Measurements from ENCODE around the gene RHD.
"Not testable (repeated sequence)": the region's sequence is repeated elsewhere in the genome, so short reads cannot be mapped to it uniquely, and the experiment has no call there.

The RHD gene

DNA sequence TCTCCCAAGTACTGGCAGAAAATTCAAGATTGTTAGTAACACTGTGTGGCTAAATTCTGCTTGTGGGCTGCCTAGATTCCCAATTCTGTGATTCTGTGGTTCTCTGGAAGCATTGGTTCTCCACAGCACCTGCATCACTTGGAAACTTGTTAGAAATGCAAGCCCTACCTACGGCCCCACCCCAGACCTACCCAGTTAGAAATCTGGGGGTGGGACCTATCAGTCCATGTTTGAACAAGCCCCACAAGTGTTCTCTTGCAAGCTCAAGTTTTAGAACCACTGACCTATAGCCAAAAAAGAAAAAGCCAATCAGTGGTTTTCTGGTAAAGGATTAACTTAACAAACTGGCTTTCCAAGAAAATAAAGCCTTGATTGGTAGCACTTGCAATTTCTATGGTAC, 35.9 kb downstream of the RHD start:
- DNase-seq (ENCODE audit: low spot score) = not testable (repeated sequence)

DNA sequence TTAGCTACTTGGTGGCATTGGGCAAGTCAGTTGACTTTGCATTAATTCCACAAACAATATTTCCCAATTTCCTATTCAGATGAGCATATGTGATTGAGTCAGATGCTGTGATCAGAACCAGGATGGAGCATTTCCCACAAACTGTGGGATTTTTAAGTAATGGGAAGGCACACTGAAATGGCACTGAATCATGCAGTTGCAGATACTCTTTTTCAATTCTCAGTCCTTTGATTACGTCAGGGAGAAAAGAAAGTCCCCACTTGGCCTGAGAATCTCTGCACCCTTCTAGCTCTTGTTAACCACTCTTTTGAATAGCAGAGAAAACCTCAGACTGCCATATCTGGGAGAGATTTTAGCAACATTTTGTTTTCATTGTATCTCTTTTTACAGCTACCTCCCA, 36.8 kb downstream of the RHD start:
- DNase-seq (ENCODE audit: low spot score) = not testable (repeated sequence)

DNA sequence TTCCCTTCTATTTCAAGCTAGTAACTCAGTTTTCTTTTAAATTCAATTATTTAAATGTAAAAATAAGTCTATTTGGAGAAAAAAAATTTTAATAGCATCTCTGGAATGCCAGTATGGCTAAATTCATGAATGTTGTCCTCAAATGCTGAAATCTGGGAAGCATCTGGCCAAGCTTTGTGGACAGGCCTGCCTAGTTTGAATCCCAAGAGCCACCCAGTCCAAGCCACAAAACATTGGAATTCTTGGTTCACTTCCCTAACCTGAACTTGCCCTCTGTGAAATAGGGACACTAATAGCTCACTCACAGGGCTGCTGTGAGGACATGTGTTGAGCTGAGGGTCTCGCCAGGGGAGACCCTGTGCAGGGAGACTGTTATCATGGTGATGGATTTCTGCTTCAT, 37.2 kb downstream of the RHD start:
- not testable (repeated sequence) for DNase-seq (ENCODE audit: low spot score)

DNA sequence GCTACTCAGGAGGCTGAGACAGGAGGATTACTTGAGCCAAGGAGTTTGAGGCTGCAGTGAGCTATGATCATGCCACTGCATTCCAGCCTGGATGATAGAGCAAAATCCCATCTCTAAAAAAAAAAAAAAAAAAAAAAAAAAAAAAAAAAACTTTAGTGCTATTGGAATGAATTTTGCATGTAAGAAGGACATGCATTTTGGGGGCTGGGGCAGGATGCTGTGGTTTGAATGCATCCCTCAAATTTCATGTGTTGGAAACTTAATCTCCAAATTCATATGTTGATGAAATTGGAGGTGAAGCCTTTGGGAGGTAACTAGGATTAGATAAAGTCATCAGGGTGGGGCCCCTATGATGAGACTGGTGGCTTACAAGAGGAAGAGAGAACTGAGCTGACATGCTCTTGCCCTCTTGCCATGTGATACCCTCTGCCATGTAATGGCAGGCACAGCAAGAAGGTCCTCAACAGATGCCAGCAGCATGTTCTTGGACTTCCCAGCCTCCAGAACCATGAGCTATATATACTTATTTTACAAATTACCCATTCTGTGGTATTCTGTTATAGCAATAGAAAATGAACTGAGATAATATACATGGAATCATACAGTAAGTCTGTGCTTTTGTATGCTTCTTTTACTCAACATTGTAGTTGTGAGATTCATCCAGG, 40.6 kb downstream of the RHD start:
- DNase-seq (ENCODE audit: low spot score) = not testable (repeated sequence)

DNA sequence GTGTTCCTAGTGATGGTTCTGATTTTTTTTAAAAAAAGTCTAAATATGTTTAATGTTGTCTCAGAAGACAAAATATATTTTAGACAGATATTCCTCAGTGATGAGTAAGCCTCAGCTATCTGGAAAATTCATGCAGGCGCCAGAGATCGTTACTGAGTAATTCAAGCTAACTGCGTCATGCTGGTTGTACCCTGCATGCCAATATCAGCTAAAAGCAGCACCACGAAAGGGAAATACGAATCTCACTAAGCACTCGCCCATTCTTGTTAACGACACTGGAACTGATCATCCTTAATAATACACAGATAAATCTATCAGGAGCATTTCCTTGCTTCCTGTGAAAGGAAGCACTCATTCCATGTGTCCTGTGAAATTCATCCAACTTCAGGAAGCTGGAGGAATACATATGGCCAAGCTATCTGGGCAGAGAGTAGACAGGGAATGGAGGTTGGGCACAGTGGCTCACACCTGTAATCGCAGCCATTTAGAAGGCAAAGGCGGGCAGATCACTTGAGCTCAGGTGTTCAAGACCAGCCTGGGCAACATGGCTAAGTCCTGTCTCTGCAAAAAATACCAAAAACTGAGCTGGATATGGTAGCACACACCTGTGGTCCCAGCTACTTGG, 48.1 kb downstream of the RHD start:
- DNase-seq (ENCODE audit: low spot score) = not testable (repeated sequence)

DNA sequence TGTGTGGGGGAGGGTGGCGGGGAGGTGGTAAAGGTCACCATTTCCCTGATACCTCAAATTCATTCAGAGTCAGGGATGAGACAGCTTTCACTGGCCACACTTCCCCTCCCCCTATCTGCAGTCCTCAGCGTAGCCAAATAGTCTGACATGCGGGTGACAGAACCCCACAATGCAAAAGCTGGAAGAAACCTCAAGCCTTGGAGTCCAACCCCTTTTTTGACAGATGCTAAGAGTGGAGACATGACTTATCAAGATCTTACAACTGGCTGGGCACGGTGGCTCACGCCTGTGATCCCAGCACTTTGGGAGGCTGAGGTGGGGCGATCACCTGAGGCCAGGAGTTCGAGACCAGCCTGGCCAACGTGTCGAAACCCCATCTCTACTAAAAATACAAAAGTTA, 49.8 kb downstream of the RHD start:
- DNase-seq (ENCODE audit: low spot score) = not testable (repeated sequence)

DNA sequence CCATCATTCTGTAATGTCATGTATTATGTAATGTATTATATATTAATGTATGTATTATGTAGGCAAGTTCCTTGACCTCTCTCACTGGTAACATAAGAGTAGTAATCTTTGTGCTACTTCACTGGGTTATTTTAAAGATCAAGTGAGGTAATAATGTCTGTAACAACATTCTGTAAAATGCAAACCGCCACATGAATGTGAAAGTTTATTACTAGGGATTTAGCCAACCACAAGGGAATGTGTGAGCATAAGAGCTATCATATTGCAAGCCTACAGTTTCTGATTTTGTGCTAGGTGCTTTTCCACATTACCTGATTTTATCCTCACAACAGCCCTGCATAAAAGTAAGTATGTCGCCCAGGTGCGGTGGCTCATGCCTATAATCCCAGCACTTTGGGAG, 52.1 kb downstream of the RHD start:
- DNase-seq (ENCODE audit: low spot score) = not testable (repeated sequence)

DNA sequence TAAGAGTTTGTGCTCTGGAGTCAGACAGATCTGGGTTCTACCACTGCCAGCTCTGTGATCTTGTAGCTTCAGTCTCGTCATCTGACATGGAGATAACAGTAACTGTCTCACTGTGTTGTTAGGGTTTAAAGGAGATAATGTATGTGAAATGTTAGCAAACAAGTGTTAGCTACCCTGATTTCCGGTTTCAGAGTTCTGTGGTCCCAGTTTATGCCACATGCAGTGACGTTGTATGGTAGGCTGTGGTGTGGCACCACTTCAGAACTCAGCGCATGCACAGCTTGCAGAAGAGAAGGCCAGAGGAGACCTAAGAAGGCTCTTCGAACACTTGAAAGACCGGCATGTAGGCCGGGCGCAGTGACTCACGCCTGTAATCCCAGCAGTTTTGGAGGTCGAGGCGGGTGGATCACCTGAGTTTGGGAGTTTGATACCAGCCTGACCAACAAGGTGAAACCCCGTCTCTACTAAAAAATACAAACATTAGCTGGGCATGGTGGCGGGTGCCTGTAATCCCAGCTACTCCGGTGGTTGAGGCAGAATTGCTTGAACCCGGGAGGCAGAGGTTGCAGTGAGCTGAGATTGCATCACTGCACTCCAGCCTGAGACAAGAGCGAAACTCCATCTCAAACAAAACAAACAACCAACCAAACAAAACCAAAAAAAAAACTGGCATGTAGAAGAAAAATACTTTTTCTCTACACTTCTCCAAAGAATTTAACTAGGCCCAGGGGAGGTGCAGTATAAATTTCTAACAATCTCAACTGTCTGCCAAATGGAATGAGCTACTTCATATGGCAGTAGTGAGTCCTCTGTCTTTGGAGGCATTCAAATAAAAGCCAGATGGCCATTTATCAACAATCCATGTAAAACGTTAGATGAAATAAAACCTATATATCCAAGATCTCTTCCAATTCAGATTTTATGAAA, 55.8 kb downstream of the RHD start:
- not testable (repeated sequence) for DNase-seq (ENCODE audit: low spot score)

DNA sequence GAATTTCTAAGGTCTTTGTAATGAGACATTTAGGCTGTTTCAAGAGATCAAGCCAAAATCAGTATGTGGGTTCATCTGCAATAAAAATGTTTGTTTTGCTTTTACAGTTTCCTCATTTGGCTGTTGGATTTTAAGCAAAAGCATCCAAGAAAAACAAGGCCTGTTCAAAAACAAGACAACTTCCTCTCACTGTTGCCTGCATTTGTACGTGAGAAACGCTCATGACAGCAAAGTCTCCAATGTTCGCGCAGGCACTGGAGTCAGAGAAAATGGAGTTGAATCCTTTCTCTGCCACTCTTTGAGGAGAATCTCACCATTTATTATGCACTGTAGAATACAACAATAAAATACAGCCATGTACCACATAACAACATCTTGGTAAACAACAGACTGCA, 56.5 kb downstream of the RHD start:
- DNase-seq (ENCODE audit: low spot score) = not testable (repeated sequence)

DNA sequence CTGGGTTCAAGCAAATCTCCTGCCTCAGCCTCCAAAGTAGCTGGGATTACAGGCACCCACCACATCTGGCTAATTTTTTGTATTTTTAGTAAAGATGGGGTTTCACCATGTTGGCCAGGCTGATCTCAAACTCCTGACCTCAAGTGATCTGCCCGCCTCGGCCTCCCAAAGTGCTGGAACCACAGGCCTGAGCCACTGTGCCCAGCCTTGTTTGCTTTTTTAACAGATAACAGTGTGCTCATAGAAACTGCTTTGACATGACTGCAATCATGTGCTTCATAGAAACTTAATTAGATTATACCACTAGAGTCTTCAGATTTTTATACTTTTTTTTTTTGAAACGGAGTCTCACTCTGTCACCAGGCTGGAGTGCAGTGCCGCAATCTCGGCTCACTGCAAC, 57.0 kb downstream of the RHD start:
- not testable (repeated sequence) for DNase-seq (ENCODE audit: low spot score)

DNA sequence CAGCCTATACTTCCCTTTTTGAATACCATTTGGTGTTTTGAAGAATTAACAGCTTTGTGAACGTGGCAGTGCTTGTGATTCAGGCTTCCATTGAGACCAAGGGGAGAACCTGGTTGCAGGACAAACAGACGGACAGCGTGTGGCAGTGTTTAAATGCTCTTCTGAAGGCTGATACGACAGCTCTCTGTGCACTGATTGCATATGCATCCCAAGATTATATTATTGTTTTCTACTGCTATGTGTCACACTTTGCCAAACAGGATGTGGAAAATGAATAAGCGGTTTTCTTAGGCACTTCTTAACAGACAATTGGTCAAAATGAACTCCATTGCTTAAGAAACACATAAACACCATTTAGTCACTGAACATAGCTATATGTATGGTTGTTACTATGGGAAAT, 57.6 kb downstream of the RHD start:
- DNase-seq (ENCODE audit: low spot score) = not testable (repeated sequence)

DNA sequence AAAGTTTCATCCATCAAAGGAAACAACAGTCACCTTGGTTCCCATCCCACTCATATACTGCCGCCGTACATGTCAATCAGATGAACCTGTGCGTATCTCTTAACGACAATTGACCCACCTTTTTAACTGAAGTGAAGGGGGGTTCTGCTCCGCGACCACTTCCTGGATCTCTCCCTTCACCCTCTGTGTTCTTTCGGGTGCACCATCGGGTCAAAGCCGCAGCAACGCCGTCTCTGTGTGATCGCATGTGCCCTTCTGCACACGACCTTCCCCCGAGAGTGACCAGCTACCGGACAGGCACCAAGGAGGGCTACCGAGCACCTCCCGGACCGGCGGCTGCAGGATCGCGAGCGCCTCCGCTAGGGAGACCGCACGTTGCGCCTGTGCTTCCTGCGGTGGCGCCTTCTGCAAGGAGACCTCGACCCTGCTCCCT, 64.6 kb downstream of the RHD start:
- DNase-seq (ENCODE audit: low spot score) = not testable (repeated sequence)

DNA sequence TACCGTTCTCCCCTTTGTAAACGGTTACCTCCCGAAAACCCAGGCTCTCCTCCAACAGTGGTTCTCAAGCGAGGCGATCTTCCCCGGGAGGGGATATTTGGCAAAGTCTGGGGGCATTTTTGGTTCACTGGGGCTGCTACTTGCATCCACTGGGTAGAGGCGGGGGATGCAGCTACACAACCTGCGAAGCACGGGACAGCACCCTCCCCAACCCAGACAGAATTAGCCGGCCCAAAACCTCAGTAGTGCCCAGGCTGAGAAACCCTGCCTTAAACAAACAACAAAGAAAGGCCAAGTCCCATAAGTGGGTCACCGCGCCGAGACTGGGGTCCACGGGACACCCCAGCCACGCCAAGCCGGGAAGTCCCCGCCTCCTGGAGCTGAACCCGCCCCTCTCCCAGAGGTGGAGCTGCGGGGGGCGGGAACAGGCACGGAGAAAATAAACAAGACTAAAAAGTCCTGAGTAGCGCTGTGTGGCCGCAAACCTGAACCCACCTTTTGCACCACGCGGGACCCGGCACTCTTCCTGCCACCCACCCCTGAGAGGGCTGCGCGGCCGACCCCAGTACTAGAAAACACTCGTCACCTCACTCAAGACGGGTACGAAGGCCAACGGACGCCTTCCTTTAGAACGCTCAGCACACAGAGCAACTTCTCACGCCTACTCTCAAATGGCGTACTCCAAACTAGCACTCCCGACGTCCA, 65.3 kb downstream of the RHD start:
- DNase-seq (ENCODE audit: low spot score) = not testable (repeated sequence)

DNA sequence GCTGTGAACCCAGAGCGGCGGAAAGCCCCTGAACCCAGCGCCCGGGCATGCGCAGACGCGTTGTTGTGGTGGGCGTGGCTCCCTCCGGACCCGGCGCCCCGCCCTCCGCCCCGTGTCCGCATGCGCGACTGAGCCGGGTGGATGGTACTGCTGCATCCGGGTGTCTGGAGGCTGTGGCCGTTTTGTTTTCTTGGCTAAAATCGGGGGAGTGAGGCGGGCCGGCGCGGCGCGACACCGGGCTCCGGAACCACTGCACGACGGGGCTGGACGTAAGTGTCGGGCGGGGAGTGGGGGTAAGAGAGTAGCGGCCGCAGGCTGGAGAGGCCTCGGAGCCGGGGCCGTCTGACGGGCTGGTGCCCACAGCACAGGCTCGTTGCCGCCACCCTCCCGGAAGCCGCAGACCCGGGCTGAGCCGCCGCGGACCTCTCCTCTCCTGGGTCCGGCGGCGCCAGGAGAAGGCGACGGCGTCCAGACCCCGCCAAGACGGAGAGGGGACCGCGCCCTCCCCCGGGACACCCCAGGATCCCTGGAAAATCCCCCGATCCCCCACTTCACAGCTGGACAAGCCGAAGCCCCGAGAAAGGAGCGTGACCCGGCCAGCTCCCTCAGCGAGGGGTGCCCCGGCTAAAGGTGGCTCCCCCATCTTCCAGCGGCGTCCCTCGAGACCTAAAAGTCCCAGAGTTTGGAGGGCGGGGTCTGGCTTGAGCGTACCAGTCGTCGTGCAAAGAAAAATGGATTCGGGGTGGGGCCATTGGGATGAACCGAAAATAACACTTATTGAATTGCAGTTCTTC, 66.1 kb downstream of the RHD start, which contains the start of gene TMEM50A:
Gene TMEM50A, plus strand, starts transcription at position 147 of the 794 bp plus-strand sequence. CDS start 2,153 bp downstream, outside the sequence.
- peak; percentile 87 for DNase-seq (ENCODE audit: low spot score)

DNA sequence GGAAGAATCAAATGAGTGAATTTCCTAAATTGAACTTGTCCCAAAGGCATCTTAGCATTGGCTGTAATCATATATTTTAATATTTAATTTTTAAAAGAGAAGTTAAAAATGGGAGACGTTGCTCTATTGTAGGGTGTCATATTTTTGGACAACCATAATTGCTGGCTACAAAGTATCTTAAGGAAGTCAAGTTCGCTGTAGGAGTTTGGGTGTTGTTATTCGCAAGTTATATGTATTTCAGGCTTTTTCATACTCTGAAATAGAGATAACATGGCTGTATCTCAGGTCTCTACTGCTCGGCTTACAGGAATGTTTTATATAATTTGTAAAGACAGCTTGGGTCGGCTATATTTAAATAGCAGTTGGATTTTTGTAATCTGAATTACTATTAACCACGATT, 66.7 kb downstream of the RHD start:
- no peak for DNase-seq (ENCODE audit: low spot score)

DNA sequence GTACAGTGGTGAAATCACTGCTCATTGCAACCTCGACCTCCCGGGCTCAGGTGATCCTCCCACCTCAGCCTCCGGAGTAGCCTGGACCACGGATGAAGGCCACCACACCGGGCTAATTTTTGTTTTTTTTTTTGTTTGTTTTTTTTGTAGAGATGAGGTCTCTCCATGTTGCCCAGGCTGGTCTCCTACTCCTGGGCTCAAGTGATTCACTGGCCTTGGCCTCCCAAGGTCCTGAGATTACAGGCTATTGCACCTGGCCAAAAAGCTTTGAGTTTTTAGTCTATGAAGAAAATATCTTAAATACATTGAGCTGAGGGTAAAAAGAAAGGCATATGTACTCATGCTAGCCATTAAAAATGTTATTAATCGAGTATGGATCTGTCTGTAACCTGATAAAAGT, 69.4 kb downstream of the RHD start:
- DNase-seq (ENCODE audit: low spot score) = no peak

DNA sequence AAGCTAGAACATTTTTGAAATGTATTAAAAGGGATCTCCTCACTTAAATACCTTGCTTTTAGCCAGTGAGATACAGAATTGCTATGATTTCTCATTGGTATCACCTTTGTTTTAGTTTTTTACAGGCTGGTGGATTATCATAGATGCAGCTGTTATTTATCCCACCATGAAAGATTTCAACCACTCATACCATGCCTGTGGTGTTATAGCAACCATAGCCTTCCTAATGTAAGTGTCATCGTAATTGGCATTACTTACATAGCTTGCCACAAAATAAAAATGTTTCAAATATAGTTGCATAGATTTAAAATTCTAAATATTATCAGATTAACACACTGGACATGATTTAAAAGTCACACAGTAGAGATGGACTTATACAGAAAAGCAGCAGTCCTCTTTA, 70.5 kb downstream of the RHD start:
- DNase-seq (ENCODE audit: low spot score) = no peak

DNA sequence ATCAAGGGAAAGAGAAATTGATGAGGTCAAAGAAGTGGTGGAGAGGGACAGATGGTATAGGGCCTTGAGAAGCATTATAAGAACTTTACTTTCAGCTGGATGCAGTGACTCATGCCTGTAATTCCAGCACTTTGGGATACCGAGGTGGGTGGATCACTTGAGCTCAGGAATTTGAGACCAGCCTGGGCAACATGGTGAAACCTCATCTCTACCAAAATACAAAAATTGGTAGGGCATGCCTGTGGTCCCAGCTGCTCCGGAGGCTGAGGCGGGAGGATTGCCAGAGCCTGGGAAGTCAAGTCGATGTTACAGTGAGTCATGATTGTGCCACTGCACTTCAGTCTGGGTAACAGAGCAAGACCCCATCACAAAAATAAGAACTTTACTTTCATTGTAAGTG, 71.6 kb downstream of the RHD start:
- DNase-seq (ENCODE audit: low spot score) = no peak

DNA sequence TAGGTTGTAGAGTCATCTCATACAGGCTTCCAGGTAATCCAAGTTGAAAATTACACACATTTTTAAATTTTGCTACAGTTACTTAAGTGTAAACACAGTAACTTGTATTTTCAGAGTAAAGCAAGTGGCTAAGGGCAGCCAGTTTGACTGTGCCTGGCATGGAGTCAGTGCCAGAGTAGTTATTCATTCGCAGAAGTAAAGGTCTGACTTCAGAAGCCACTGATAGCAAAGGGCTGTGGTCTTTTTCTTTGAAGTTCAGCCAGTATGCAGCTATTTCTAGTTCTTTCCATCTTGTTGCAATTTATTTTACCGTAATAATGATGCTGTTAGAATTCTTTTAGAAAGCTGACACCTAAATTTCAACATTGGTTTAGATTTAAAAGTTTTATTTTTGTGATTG, 75.2 kb downstream of the RHD start:
- no peak for DNase-seq (ENCODE audit: low spot score)

DNA sequence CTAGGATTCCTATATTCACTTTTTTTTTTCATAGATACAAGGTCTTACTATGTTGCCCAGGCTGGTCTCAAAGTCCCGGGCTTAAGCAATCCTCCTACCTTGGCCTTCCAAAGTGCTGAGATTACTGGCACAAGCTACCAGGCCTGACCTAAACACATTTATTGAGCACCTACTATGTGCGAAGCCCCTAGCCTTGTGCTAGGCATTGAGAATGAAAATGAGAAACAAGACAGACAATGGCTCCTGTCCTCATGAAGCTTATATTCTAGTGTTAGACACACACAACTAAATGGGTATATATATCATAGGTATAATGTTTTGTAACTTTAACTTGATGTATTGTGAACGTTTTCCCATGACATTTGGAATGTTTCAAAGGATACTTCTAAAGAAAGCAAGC, 77.3 kb downstream of the RHD start:
- no peak for DNase-seq (ENCODE audit: low spot score)

DNA sequence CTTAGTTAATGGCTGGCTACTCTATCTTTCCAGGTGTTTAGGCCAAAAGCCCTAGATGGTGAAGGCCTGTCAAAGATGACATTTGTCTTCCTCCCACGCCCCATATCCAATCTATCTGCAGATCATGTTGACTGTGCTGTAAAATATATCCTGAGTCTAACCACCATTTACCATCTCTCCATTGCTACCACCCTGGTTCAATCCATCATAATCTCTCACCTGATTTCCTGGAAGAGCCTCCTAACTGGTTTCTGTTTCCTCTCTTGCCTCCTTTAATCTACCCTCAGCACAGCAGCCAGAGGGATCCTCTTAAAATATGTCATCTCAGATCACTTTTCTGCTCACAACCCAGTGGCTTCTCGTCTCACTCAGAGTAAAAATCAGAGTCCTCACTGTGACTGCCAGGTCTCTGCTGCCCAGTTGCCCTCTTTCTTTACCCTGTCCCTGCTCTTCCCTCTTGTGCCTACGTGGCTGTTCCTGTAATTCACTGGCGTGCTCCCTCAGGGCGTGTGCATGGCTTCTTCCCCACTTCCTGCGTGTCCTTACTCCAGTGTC, 83.6 kb downstream of the RHD start:
- DNase-seq (ENCODE audit: low spot score) = no peak

Data from activated CD4-positive, alpha-beta T cell treated with anti-CD3 and anti-CD28 coated beads, Interleukin-2, Interleukin-4, amounts not matched to agents 100 ng/mL and 50 ng/mL, durations not matched to agents 16 hours and 8 hours (primary cell).